ENCODE results near the gene SDF2. TPM values are rescaled to one million over a fixed set of nuclear protein-coding genes. Genes with fewer than 3 reads are reported as not detected.
"Not testable (repeated sequence)": the region's sequence is repeated elsewhere in the genome, so short reads cannot be mapped to it uniquely, and the experiment has no call there.

SDF2 gene
- total RNA-seq, 2 experiments from 2014 or later = 30.3 to 30.9 TPM

DNA sequence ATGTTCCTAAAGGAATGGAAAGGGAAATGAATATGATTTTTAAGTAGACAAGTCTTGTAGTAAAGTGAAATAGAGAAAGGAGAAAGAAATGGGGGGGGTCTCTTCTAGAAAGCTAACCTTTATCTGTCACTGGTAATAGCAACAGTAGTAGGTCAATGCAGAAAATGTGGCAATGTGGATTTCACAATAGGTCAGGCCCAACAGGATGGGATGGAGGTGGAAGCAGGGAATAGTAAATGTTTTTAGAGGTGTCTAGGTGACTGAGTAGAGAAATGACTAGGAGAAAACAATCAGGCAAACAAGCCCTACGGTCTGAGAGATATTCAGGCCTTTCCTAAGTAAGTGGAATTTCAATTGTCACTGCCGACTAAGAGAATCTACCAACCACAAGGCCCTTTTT is 41.7 kb downstream of the SDF2 start:
- Mint-ChIP-seq H3K4me3 (no peak overlapping the region), H3K27ac (no peak overlapping the region), H3K4me1 (ENCODE audit: low read depth) (no peaks in the 10 kb centered on the region), H3K27me3 (ENCODE audit: low read depth) (no peaks in the 10 kb centered on the region), H3K36me3 (ENCODE audit: low read depth) (peaks cover 30% of the 10 kb centered on the region), H3K9me3 (no peaks in the 10 kb centered on the region)
- CTCF ChIA-PET = no interaction called here
- intact Hi-C loops (cut with micrococcal nuclease) = no loop called here
- DNase-seq = no peak

DNA sequence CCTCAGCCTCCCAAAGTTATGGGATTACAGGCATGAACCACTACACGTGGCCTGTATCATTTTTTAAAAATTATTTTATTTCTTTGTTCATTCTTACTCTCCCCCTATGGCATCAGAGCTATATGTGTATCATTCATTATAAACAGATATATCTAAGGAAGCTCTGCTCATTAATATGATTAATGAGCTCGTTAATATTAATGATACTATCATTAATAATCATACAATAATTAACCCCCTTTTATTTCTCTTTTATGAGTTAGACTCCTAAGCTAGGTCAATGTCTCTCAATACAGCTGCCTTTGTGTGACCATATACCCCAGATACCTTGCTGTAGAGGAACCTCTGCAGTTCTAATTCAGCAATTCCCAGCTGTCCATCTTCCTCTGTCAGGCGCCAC is 43.2 kb downstream of the SDF2 start:
- Mint-ChIP-seq H3K27ac (no peak overlapping the region), H3K27me3 (ENCODE audit: low read depth) (no peaks in the 10 kb centered on the region), H3K4me1 (ENCODE audit: low read depth) (peaks cover 3% of the 10 kb centered on the region), H3K9me3 (no peaks in the 10 kb centered on the region), H3K4me3 (no peak overlapping the region), H3K36me3 (ENCODE audit: low read depth) (peaks cover 31% of the 10 kb centered on the region)
- intact Hi-C loops (cut with micrococcal nuclease) = no loop called here
- DNase-seq = no peak
- CTCF ChIA-PET = interaction anchor here (0.6 to 1.1 kb wide), 4 partner anchors 16 to 135 kb away, joined by 3 to 4 read pairs (median 3); no protein-coding TSS in a partner anchor

DNA sequence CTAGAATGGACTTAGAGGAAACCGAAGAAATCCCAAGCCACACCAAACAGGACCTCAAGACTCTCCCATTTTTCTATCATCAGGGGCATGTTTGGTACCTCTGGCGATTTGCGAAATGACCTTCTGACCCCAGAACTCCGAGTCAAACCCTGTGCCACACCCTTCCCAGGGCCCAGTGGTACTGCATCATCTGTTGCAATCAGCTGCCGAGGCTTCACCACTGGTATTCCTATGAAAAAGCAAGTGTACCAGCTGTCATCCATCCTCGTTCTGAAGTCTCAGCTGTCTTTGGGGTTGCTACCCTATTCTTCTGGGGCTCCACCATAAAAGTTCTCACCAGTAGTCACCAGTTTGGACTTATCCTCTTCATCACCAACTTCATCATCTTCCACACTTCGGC is 45.4 kb downstream of the SDF2 start:
- Mint-ChIP-seq H3K9me3 (no peaks in the 10 kb centered on the region), H3K4me3 (no peak overlapping the region), H3K27ac (no peak overlapping the region), H3K4me1 (ENCODE audit: low read depth) (peaks cover 3% of the 10 kb centered on the region), H3K36me3 (ENCODE audit: low read depth) (peaks cover 26% of the 10 kb centered on the region), H3K27me3 (ENCODE audit: low read depth) (no peaks in the 10 kb centered on the region)
- DNase-seq = no peak
- intact Hi-C loops (cut with micrococcal nuclease) = no loop called here
- CTCF ChIA-PET = no interaction called here

DNA sequence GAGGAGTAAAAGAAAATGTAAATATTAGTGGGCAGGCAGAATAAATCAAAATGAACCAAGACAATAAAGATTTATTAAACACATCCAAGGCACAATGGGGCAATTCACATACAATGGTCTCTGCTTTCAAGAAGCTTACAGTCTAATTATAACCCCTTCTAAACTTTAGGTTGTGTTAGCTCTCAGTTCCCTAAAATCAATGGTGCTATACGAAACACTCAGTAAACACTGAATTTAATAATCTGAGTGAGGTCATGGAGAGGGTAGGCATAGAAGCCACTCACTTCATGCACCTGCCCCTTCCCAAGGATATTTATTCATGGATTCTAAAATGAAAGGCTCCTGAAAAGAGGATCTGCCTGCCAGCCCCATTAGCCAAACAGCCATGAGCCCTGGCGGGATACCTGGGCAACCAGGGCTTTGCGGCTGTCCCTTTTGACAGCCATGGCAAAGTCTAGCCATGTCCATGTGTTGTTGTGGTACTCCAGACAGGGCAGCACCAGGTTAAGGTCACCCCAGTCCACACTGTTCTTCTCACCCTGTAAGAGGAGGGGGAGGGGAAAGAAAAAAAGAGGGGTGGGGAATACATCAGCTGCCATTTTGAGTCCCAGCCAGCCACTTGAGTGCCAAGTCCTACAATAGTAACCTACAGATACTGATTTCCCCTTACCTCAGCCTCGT is 46.3 kb downstream of the SDF2 start:
- no peak overlapping the region for H3K4me3 Mint-ChIP-seq
- H3K27me3 Mint-ChIP-seq (ENCODE audit: low read depth) = no peaks in the 10 kb centered on the region
- CTCF ChIA-PET = no interaction called here
- H3K4me1 Mint-ChIP-seq (ENCODE audit: low read depth) = peaks cover 3% of the 10 kb centered on the region
- intact Hi-C loops (cut with micrococcal nuclease) = no loop called here
- H3K27ac Mint-ChIP-seq = no peak overlapping the region
- peaks cover 26% of the 10 kb centered on the region for H3K36me3 Mint-ChIP-seq (ENCODE audit: low read depth)
- DNase-seq = no peak
- no peaks in the 10 kb centered on the region for H3K9me3 Mint-ChIP-seq

DNA sequence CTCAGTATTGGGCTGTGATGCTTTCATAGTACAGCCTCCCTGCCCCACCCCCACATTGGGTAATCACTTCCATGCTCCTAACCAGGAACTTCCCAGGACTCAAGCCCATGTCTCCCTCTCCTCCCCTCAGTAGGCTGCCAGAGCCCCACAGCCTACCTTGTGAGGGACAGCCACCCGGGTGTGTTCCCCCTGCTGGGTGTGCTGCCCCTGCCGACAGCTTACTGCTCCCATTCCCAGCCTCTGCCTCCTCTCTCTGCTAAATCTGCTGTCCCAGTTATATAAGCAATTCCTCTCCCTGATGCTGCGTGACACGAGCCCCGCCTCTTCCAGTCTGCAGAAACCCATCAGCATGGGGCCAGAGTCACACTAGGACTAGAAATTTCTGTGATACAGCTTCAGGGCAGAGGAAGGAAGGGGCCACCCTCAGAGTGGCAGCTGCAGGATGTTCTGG is 47.8 kb downstream of the SDF2 start, which contains the start of gene RSKR:
Gene RSKR (minus strand): TSS at position 255 of the 451 bp plus-strand sequence. CDS start 24 bp downstream, at position 231.
- Mint-ChIP-seq H3K27ac (no peak within 1 kb of the TSS), H3K9me3 (no peaks in the 10 kb centered on the region), H3K4me3 (no peak within 1 kb of the TSS), H3K4me1 (ENCODE audit: low read depth) (peaks cover 3% of the 10 kb centered on the region), H3K36me3 (ENCODE audit: low read depth) (peaks cover 27% of the 10 kb centered on the region), H3K27me3 (ENCODE audit: low read depth) (no peaks in the 10 kb centered on the region)
- CTCF ChIA-PET = interaction anchor here (1.3 kb wide), 1 partner anchor 23 kb away, joined by 7 read pairs; no protein-coding TSS in a partner anchor
- DNase-seq = no peak
- intact Hi-C loops (cut with micrococcal nuclease) = loop anchor here (1.0 kb wide), 2 partner anchors 66 to 120 kb away; no protein-coding TSS in a partner anchor

DNA sequence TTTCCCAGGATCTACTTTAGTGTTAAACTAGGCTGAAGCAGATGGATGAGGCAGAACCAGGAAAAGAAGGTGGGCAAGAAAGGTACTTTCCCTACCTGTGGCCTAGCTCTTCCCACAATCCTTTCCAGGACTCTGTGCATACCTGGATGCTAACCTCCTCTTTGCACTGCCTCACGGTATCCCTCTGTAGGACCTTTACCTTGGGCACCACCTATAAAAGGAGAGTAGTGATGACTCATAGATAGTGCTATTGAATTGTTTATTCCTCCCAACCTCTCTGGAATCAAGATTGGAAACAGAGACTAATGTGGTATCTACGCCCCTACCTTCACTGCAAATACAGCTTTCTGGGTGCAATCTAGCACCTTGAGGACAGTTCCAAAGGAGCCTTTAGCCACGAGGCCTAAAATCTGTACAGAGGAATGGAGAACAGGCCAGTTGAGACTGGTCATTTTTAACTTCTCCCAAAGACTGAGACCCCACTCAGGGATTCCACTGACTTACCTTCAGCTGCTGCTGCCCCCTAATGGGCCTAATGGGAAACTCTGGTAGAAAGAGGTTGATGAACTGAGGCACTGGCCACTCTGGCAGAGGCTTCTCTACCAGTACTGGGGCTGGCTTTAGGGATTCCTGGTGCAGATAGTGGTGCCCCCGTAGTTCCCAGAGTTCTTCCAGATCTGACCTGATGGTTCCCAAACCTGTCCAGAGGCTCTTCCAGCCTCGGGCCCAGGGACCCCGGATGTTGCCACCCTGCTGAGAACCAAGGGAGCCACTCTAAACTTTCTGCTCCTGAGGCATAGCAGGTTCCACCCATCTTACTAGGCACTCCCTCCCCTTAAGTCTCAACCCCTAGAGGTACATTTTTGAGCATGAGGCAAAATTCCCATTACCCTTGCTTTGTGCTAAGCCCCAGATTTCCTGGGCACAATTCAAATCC is 48.5 kb downstream of the SDF2 start:
- intact Hi-C loops (cut with micrococcal nuclease) = loop anchor here (1.0 kb wide), 2 partner anchors 65 to 119 kb away; no protein-coding TSS in a partner anchor
- Mint-ChIP-seq H3K9me3 (no peaks in the 10 kb centered on the region), H3K4me1 (ENCODE audit: low read depth) (peaks cover 3% of the 10 kb centered on the region), H3K4me3 (no peak overlapping the region), H3K36me3 (ENCODE audit: low read depth) (peaks cover 24% of the 10 kb centered on the region), H3K27ac (no peak overlapping the region), H3K27me3 (ENCODE audit: low read depth) (no peaks in the 10 kb centered on the region)
- CTCF ChIA-PET = interaction anchor here (0.6 to 1.6 kb wide), 17 partner anchors 9 to 183 kb away, joined by 3 to 10 read pairs (median 4); partner anchors contain the start of genes BLTP2, PIGS and SPAG5
- DNase-seq = peak; percentile 52

DNA sequence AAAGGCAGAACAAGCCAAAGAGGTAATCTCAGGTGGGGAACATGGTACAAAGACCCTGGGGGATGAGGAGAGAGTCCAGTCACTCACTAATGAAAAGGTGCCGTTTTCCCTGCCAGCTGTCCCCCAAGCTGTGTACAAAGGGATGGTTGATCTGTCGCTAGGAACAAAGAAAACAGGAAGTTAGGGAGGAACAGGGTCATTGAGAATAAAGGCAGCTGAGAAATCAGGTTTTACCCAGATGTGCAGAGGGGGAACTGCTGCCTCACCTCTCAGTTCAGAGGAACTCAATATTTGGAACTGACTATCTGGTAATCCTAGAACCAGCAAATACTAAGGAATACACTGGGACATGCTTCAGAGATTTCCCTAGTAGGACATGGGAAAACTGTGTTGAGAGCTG is 49.2 kb downstream of the SDF2 start:
- no peak for DNase-seq
- intact Hi-C loops (cut with micrococcal nuclease) = no loop called here
- peaks cover 22% of the 10 kb centered on the region for H3K36me3 Mint-ChIP-seq (ENCODE audit: low read depth)
- H3K27me3 Mint-ChIP-seq (ENCODE audit: low read depth) = no peaks in the 10 kb centered on the region
- CTCF ChIA-PET = interaction anchor here (0.6 to 1.6 kb wide), 17 partner anchors 9 to 183 kb away, joined by 3 to 10 read pairs (median 4); partner anchors contain the start of genes BLTP2, PIGS and SPAG5
- no peak overlapping the region for H3K27ac Mint-ChIP-seq
- peaks cover 3% of the 10 kb centered on the region for H3K4me1 Mint-ChIP-seq (ENCODE audit: low read depth)
- H3K9me3 Mint-ChIP-seq = no peaks in the 10 kb centered on the region
- H3K4me3 Mint-ChIP-seq = no peak overlapping the region

DNA sequence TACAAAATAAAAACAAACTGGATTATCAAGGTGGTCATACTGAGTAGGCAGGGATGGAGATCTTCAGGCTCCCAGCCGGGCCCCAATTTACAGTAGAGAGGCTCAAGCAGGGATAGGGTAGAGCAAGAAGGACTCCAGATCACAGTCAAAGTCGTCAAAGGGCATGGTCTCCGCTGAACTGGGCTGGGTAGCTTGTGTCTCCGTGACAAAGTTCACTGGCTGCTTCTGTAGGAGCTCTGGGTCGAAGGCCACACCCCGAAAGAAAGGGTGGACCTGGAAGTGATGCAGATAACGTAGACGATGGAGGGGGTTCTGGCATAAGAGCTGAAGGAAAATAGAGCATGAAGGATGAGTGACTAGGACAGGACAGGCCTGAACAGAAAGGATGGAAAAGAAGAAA is 51.3 kb downstream of the SDF2 start:
- peaks cover 3% of the 10 kb centered on the region for H3K4me1 Mint-ChIP-seq (ENCODE audit: low read depth)
- intact Hi-C loops (cut with micrococcal nuclease) = no loop called here
- no peak overlapping the region for H3K4me3 Mint-ChIP-seq
- CTCF ChIA-PET = interaction anchor here (1.1 to 2.1 kb wide), 2 partner anchors 113 to 115 kb away, joined by 4 to 5 read pairs; no protein-coding TSS in a partner anchor
- no peak overlapping the region for H3K27ac Mint-ChIP-seq
- no peak for DNase-seq
- peaks cover 9% of the 10 kb centered on the region for H3K36me3 Mint-ChIP-seq (ENCODE audit: low read depth)
- H3K27me3 Mint-ChIP-seq (ENCODE audit: low read depth) = no peaks in the 10 kb centered on the region
- no peaks in the 10 kb centered on the region for H3K9me3 Mint-ChIP-seq

DNA sequence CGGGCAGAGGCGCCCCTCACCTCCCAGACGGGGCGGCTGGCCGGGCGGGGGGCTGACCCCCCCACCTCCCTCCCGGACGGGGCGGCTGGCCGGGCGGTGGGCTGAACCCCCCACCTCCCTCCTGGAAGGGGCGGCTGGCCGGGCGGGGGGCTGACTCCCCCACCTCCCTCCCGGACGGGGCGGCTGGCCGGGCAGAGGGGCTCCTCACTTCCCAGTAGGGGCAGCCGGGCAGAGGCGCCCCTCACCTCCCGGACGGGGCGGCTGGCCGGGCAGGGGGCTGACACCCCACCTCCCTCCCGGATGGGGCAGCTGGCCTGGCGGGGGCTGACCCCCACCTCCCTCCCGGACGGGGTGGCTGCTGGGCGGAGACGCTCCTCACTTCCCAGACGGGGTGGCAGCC is 57.7 kb downstream of the SDF2 start:
- H3K9me3 Mint-ChIP-seq; intact Hi-C loops (cut with micrococcal nuclease); H3K4me1 Mint-ChIP-seq (ENCODE audit: low read depth); H3K27ac Mint-ChIP-seq; H3K27me3 Mint-ChIP-seq (ENCODE audit: low read depth); H3K36me3 Mint-ChIP-seq (ENCODE audit: low read depth); H3K4me3 Mint-ChIP-seq; DNase-seq; CTCF ChIA-PET: not testable (repeated sequence)

DNA sequence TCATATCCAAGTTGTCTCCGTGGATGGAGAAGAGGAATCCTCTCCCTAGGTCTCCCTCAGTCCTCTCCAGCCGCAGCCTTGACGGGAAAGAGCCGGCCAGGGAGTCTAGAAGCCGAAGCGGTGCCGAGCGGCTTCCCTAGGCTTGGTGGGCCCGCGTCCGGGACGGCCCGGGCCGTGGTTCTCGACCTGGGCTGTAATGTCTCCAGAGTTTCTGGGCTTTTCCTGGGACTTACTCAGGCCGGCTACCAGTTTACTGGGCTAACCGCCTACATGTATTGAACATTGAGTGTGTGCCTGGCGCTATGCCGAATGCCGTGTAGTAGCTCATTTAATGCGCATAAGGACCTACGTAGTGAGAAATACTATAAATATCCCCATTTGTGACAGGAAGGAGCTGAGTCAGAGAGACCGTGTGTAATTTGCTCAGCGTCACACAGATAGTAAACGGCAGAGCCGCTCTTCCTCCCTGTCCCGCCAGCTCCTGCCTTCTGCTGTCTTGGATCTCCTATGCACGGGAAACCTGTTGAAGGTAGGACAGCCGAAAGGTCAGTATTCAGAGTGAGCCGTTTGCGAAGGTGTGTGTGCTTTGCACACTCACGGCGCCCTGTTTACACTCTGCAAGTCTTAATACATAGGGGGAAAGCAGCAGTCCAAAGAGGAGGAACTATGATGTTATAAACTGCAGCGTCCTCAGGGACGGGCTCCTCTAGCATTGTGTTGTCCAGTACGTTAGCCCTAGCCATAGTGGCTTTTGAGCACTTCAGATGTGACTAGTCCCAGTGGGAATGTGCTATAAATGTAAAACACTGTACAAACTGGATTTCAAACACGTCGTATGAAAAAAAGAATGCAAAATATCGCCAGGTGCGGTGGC is 62.2 kb downstream of the SDF2 start:
- peak; percentile 90 for DNase-seq
- CTCF ChIA-PET = interaction anchor here (0.9 to 1.5 kb wide), 3 partner anchors 13 to 183 kb away, joined by 3 to 4 read pairs (median 3); partner anchors contain the start of gene PIGS
- H3K4me1 Mint-ChIP-seq (ENCODE audit: low read depth) = peaks cover 15% of the 10 kb centered on the region
- peaks cover 16% of the 10 kb centered on the region for H3K36me3 Mint-ChIP-seq (ENCODE audit: low read depth)
- intact Hi-C loops (cut with micrococcal nuclease) = loop anchor here (1.0 kb wide), 8 partner anchors 22 to 558 kb away; partner anchors contain the start of genes BLTP2, IFT20, PHF12 and POLDIP2
- H3K27me3 Mint-ChIP-seq (ENCODE audit: low read depth) = no peaks in the 10 kb centered on the region
- no peaks in the 10 kb centered on the region for H3K9me3 Mint-ChIP-seq
- H3K4me3 Mint-ChIP-seq = peak overlapping the region; percentile 95
- H3K27ac Mint-ChIP-seq = peak overlapping the region; percentile 94

DNA sequence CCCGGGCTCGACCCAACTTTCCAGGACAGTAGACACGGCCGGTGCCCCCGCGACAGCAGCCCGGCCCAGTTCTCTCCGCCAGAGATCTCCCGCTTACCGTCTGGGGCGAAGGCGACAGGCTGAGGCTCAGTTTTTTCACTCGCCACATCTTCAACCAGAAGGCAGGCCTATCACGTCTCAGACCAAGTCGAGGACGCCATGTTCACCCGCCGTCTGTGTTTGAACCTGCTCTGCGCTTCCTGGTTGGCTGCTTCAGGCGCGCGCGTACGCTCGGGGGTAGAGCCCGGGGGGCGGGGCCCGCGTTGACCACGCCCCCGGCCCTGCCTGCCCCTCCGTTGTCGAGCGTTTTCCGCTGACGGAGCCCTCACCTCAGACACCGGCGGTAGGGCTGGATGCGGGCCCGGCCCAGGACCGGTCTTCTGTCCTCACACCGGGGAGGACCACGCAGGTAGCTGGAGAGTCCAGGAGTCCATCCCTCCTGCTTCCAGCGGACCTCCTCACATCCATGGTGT is 62.9 kb downstream of the SDF2 start, which contains the start of gene SPAG5:
Gene SPAG5 (minus strand): TSS at position 227 of the 512 bp plus-strand sequence. CDS start 79 bp downstream, at position 148.
- intact Hi-C loops (cut with micrococcal nuclease) = loop anchor here (1.0 kb wide), 8 partner anchors 22 to 558 kb away; partner anchors contain the start of genes BLTP2, IFT20, PHF12 and POLDIP2

More for the DNA sequence above, 62.9 kb downstream of the SDF2 start, which contains the start of gene SPAG5:
- no peaks in the 10 kb centered on the region for H3K9me3 Mint-ChIP-seq
- peaks cover 15% of the 10 kb centered on the region for H3K4me1 Mint-ChIP-seq (ENCODE audit: low read depth)
- peak within 1 kb of the TSS; percentile 94 for H3K27ac Mint-ChIP-seq
- DNase-seq = peak; percentile 96
- H3K36me3 Mint-ChIP-seq (ENCODE audit: low read depth) = peaks cover 17% of the 10 kb centered on the region
- H3K4me3 Mint-ChIP-seq = peak within 1 kb of the TSS; percentile 95
- no peaks in the 10 kb centered on the region for H3K27me3 Mint-ChIP-seq (ENCODE audit: low read depth)
- CTCF ChIA-PET = interaction anchor here (0.9 to 1.5 kb wide), 3 partner anchors 14 to 182 kb away, joined by 3 to 4 read pairs (median 3); partner anchors contain the start of gene PIGS
